ENCODE measurements around the gene DCAF15. TPM values are rescaled to one million over a fixed set of nuclear protein-coding genes. Genes with fewer than 3 reads are reported as not detected.

The DCAF15 gene
- total RNA-seq, 1 donor from 2014 or later, result 49.5 TPM

DNA sequence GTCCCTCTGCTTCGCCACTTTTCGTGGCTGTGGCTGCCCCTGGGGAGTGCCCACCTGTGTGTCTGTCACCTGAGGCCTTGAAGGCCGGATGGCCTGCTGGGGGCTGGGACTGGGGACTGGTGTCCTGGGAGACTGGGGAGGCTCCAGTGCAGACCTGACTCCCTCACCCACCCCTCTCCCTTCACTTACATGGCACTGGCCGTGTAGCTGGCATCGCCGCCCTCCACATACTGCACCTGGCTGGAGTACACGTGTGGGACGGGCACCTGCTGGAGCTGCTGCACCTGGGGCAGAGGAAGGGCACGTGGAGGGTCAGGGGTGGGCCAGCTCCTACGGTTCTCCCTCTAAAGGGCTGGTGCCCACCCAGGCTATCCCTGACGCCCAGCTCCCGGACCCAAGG is 25.5 kb downstream of the DCAF15 start:
- no peak for DNase-seq (ENCODE audit: low read depth)
- no peak overlapping the region for H3K4me3 ChIP-seq (ENCODE audit: low read depth, low read length)
- TF ChIP-seq, protein P1, sequence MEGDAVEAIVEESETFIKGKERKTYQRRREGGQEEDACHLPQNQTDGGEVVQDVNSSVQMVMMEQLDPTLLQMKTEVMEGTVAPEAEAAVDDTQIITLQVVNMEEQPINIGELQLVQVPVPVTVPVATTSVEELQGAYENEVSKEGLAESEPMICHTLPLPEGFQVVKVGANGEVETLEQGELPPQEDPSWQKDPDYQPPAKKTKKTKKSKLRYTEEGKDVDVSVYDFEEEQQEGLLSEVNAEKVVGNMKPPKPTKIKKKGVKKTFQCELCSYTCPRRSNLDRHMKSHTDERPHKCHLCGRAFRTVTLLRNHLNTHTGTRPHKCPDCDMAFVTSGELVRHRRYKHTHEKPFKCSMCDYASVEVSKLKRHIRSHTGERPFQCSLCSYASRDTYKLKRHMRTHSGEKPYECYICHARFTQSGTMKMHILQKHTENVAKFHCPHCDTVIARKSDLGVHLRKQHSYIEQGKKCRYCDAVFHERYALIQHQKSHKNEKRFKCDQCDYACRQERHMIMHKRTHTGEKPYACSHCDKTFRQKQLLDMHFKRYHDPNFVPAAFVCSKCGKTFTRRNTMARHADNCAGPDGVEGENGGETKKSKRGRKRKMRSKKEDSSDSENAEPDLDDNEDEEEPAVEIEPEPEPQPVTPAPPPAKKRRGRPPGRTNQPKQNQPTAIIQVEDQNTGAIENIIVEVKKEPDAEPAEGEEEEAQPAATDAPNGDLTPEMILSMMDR (conservative IDR thresholded peaks at IDR 0.05; ENCODE audit: low read depth, low read length), result no peak

DNA sequence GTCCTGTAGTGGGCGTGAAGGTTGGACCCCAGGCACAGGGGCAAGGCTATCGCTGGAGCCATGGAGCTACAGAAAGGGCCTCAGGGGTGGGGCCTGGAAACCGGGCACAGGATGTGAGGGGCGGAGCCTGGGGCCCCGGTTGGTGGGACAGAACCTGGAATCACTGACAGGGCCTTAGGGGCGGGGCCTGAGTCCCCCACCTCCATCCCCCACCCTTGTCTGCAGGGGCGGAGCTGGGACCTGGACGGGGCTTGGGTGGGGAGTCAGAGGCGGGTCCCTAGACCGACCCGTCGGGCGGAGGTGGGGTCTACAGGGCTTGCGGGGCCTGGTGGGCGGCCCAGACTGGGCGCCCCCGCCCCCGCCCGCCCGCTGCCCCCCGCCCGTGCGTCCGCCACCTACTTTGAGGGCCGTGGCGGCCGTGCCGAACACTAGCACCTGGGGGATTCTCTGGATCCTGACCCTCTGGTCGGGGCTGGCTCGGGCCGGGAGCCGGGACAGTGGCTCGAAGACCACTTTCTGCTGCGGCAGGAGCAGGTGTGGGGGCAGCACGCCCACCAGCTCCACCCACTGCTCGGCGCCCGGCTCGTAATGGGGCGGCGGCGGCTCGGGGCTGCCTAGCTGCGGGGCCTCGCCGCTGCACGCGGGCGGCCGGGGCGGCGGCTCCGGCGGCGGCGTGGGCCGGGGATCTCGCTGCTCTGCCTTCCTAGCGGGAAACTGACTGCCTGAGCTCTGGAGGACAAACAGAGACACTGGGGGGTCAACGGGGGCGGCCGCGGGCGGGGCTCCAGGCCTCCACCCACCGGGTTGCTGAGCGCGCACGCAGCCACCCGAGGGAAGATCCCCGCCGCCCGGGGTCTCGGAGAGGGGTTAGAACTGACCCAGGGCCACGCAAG is 26.3 kb downstream of the DCAF15 start:
- TF ChIP-seq, protein P1 (conservative IDR thresholded peaks at IDR 0.05; ENCODE audit: low read depth, low read length), result no peak
- no peak for DNase-seq (ENCODE audit: low read depth)
- H3K4me3 ChIP-seq (ENCODE audit: low read depth, low read length), result no peak overlapping the region

DNA sequence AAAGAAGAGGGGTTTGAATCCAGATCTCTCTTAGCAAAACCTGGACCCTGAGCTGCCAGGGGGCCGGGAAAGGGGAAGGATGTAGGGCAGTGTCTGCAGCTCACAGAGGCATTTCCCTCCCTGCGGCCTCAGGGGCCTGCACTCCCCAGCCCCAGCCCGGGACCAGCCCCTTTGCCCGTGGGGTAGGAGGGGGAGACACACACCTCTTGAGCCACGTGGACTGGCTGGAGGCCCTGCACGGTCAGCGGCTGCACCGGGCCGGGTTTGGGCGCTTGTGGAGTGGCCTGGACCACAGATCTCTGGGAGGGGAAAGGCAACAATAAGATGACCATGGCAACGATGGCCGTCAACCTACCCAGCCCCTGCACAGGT is 26.9 kb downstream of the DCAF15 start:
- no peak overlapping the region for H3K4me3 ChIP-seq (ENCODE audit: low read depth, low read length)
- TF ChIP-seq, protein P1 (conservative IDR thresholded peaks at IDR 0.05; ENCODE audit: low read depth, low read length), result no peak
- DNase-seq (ENCODE audit: low read depth), result no peak

DNA sequence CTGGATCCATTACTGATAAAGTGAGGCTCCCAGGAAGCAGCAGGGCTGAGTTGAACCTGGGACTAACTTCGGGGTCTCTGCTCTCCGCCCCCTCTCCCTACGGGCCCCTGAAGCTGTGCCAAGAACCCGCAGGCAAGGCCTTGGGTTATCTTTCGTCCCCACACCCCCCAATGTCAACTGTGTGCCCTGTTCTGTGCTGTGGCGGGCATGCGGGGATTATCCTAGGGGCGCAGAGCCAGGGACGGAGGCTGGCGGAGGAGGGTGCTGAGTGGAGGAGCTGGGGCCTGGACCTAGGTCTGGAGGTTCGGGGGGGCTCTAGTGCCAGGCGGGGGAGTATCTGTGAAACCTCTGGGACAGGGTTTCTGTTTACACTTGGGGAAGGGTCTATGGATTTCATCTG is 27.4 kb downstream of the DCAF15 start:
- DNase-seq (ENCODE audit: low read depth), result no peak
- no peak overlapping the region for H3K4me3 ChIP-seq (ENCODE audit: low read depth, low read length)
- TF ChIP-seq, protein P1 (conservative IDR thresholded peaks at IDR 0.05; ENCODE audit: low read depth, low read length), result no peak

DNA sequence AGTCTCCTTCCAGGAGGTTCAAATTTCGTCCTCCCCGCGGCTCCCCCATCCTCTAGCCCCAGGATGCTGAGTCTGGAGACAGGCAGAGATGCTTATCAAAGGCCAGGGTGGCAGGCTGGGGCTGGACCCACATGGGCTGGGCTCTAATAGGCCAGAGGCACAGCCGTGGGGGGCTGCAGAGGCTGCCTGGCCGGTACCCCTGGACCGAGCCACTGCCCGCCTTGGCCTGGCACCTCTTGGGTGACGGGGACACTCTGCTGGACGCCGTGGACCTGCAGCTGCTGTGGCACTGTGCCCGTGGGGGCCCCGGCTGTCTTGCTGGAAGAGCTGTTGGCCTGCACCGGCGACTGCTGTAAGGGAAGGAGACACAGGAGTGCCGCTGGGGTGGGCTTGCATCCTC is 28.0 kb downstream of the DCAF15 start:
- TF ChIP-seq, protein P1 (conservative IDR thresholded peaks at IDR 0.05; ENCODE audit: low read depth, low read length), result no peak
- DNase-seq (ENCODE audit: low read depth), result no peak
- no peak overlapping the region for H3K4me3 ChIP-seq (ENCODE audit: low read depth, low read length)

DNA sequence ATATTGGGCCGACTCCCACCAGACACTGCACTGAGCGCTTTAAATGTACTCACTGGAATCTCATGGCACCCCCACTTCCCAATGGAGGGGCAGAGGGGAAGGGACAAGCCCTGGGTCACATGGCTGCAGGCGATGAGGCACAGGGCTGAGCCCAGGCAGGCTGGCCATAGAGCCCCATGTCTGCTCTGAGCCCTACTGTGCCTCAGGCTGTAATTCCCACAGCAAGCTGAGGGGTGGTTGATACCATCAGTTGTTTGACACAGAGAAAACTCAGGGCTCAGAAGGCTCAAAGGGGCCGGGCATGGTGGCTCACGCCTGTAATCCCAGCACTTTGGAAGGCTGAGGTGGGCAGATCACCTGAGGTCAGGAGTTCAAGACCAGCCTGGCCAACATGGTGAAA is 28.7 kb downstream of the DCAF15 start:
- TF ChIP-seq, protein P1 (conservative IDR thresholded peaks at IDR 0.05; ENCODE audit: low read depth, low read length), result no peak
- no peak for DNase-seq (ENCODE audit: low read depth)
- H3K4me3 ChIP-seq (ENCODE audit: low read depth, low read length), result no peak overlapping the region

DNA sequence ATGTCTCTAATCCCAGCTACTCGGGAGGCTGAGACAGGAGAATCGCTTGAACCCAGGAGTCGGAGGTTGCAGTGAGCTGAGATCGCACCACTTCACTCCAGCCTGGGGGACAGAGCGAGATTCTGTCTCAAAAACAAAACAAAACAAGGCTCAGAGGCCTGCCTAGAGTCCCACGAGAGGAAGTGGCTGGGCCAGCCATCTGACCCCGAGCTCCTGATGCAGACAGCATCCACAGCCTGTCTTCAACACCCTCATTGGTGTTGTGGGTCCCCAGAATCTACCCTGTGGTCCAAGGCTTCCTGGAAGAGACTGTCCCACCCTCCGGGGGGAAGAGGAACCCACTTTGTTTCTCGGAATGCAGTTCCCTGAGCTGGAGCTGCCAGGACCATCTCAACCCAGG is 29.2 kb downstream of the DCAF15 start:
- DNase-seq (ENCODE audit: low read depth), result no peak
- no peak overlapping the region for H3K4me3 ChIP-seq (ENCODE audit: low read depth, low read length)
- TF ChIP-seq, protein P1 (conservative IDR thresholded peaks at IDR 0.05; ENCODE audit: low read depth, low read length), result no peak

All from epithelial cell of proximal tubule (primary cell).